Osteoblast (primary cell): Measurements from ENCODE around the gene MCF2L. TPM values are rescaled to one million over a fixed set of nuclear protein-coding genes. Genes with fewer than 3 reads are reported as not detected.

Experiments
- DNase-seq: peaks from one replicate; pipeline ENCODE4 v3.0.0; 2011; ENCODE audit warnings: low spot score, mixed read lengths; ENCODE audit not compliant: insufficient read length; ENCODE audit errors: missing footprints
- H2AFZ ChIP-seq: 2 replicates; pipeline ENCODE4 v1.6.0; 2011; ENCODE audit warnings: mild to moderate bottlenecking, low read length
- H3K27ac ChIP-seq: 2 replicates; pipeline ENCODE4 v1.5.1; 2011; ENCODE audit warnings: mild to moderate bottlenecking, low read depth, low read length, moderate library complexity
- H3K27me3 ChIP-seq: 2 replicates; pipeline ENCODE4 v1.6.0; 2012; ENCODE audit warnings: mild to moderate bottlenecking, control low read depth, inconsistent platforms, low read length, moderate library complexity; ENCODE audit not compliant: insufficient read depth
- H3K36me3 ChIP-seq: 2 replicates; pipeline ENCODE4 v1.5.1; 2011; ENCODE audit warnings: mild to moderate bottlenecking, low read length, control low read depth, moderate library complexity; ENCODE audit not compliant: insufficient read depth
- H3K4me1 ChIP-seq: 2 replicates; pipeline ENCODE4 v1.5.1; 2011; ENCODE audit warnings: mild to moderate bottlenecking, low read length, control low read depth, moderate library complexity; ENCODE audit not compliant: insufficient read depth
- H3K4me2 ChIP-seq: 2 replicates; pipeline ENCODE4 v1.6.0; 2011; ENCODE audit warnings: mild to moderate bottlenecking, low read length; ENCODE audit not compliant: insufficient read depth
- H3K4me3 ChIP-seq: fragments of 200-600 bp; sonication (generic); 3 replicates; pipeline ENCODE4 v1.5.1; 2012; ENCODE audit warnings: mild to moderate bottlenecking, low read length, inconsistent platforms; ENCODE audit not compliant: insufficient read depth
- H3K79me2 ChIP-seq: 2 replicates; pipeline ENCODE4 v1.6.0; 2012; ENCODE audit warnings: mild to moderate bottlenecking, low read length, control low read depth, inconsistent platforms; ENCODE audit not compliant: insufficient read depth
- H3K9me3 ChIP-seq: 2 replicates; pipeline ENCODE4 v1.5.1; 2011; ENCODE audit warnings: low read depth, low read length, control low read depth
- H4K20me1 ChIP-seq: 2 replicates; pipeline ENCODE4 v1.6.0; 2012; ENCODE audit warnings: mild to moderate bottlenecking, low read length, control low read depth; ENCODE audit not compliant: insufficient read depth
- CTCF ChIP-seq: IDR thresholded peaks from 2 replicates; pipeline ENCODE4 v1.5.1; 2011; ENCODE audit warnings: mild to moderate bottlenecking, low read depth, low read length, moderate library complexity; ENCODE audit errors: extremely low read depth
- total RNA-seq: library from RNA; depleted of rRNA; stranded (reverse); fragments of >200 nt; gene quantifications from 2 replicates; pipeline ENCODE4 v1.2.3, GENCODE V29; 2012

The MCF2L gene
- total RNA-seq, 1 donor, result 6.5 TPM

GRCh38 chr13:113088691-113089020 is 119.6 kb downstream of the MCF2L start:
- no peaks in the 10 kb centered on the region for H3K36me3 ChIP-seq

GRCh38 chr13:113089693-113090414 is 120.8 kb downstream of the MCF2L start:
- H3K27ac ChIP-seq, result no peak overlapping the region
- no peak for TF ChIP-seq CTCF
- DNase-seq, result no peak
- H2AFZ ChIP-seq, result no peak overlapping the region
- no peaks in the 10 kb centered on the region for H4K20me1 ChIP-seq
- H3K27me3 ChIP-seq, result no peaks in the 10 kb centered on the region
- no peaks in the 10 kb centered on the region for H3K79me2 ChIP-seq
- H3K9me3 ChIP-seq, result no peaks in the 10 kb centered on the region
- no peaks in the 10 kb centered on the region for H3K4me1 ChIP-seq
- H3K36me3 ChIP-seq, result no peaks in the 10 kb centered on the region
- no peak overlapping the region for H3K4me3 ChIP-seq
- H3K4me2 ChIP-seq, result no peak overlapping the region

More at GRCh38 chr13:113088691-113089020, 119.6 kb downstream of the MCF2L start:
- no peak overlapping the region for H3K4me3 ChIP-seq
- no peaks in the 10 kb centered on the region for H3K4me1 ChIP-seq
- H3K9me3 ChIP-seq, result no peaks in the 10 kb centered on the region
- H4K20me1 ChIP-seq, result no peaks in the 10 kb centered on the region
- no peaks in the 10 kb centered on the region for H3K79me2 ChIP-seq
- H3K4me2 ChIP-seq, result no peak overlapping the region
- TF ChIP-seq CTCF, result no peak
- H3K27me3 ChIP-seq, result no peaks in the 10 kb centered on the region
- no peak overlapping the region for H3K27ac ChIP-seq
- no peak overlapping the region for H2AFZ ChIP-seq
- DNase-seq, result no peak

GRCh38 chr13:113090415-113090770 is 121.4 kb downstream of the MCF2L start:
- Histone ChIP-seq H3K79me2 (no peaks in the 10 kb centered on the region), H3K27ac (no peak overlapping the region), H3K27me3 (no peaks in the 10 kb centered on the region), H3K4me2 (no peak overlapping the region), H2AFZ (no peak overlapping the region), H4K20me1 (no peaks in the 10 kb centered on the region), H3K4me1 (no peaks in the 10 kb centered on the region), H3K4me3 (no peak overlapping the region), H3K36me3 (no peaks in the 10 kb centered on the region), H3K9me3 (no peaks in the 10 kb centered on the region)
- no peak for TF ChIP-seq CTCF
- no peak for DNase-seq

- no peak for TF ChIP-seq CTCF
- no peak for DNase-seq
- H2AFZ ChIP-seq, result no peak overlapping the region
- no peaks in the 10 kb centered on the region for H3K9me3 ChIP-seq
- no peaks in the 10 kb centered on the region for H3K4me1 ChIP-seq
- no peak overlapping the region for H3K4me2 ChIP-seq
- no peaks in the 10 kb centered on the region for H3K36me3 ChIP-seq
- H3K4me3 ChIP-seq, result no peak overlapping the region
- H4K20me1 ChIP-seq, result no peaks in the 10 kb centered on the region
- no peaks in the 10 kb centered on the region for H3K27me3 ChIP-seq
- H3K27ac ChIP-seq, result no peak overlapping the region
- no peaks in the 10 kb centered on the region for H3K79me2 ChIP-seq
Measured at GRCh38 chr13:113090806-113091205, 121.8 kb downstream of the MCF2L start.
